HG03039 (cell line): ENCODE results near the gene KCNG4.
"Not testable (repeated sequence)": the region's sequence is repeated elsewhere in the genome, so short reads cannot be mapped to it uniquely, and the experiment has no call there.

ENCODE experiments used
- ATAC-seq: cut with Tn5 transposase; IDR thresholded peaks from one replicate; pipeline ENCODE4 v1.9.1; 2021; ENCODE audit warnings: mild to moderate bottlenecking, moderate library complexity; ENCODE audit not compliant: unreplicated experiment

Gene KCNG4

GRCh38 chr16:84237994-84238750 lies 1.6 kb downstream of the KCNG4 start:
- ATAC-seq = no peak

GRCh38 chr16:84236671-84237070 lies 3.1 kb downstream of the KCNG4 start:
- no peak for ATAC-seq

- no peak for ATAC-seq
Observed at GRCh38 chr16:84234321-84235241, 5.2 kb downstream of the KCNG4 start.

- no peak for ATAC-seq
Observed at GRCh38 chr16:84233748-84234147, 6.1 kb downstream of the KCNG4 start.

GRCh38 chr16:84232969-84233368 lies 6.8 kb downstream of the KCNG4 start:
- no peak for ATAC-seq

- ATAC-seq = no peak
Observed at GRCh38 chr16:84232060-84232459, 7.8 kb downstream of the KCNG4 start.

- no peak for ATAC-seq
Observed at GRCh38 chr16:84229471-84229870, 10.3 kb downstream of the KCNG4 start.

- ATAC-seq = no peak
Observed at GRCh38 chr16:84228256-84228838, 11.5 kb downstream of the KCNG4 start.

- ATAC-seq = no peak
Observed at GRCh38 chr16:84227548-84227947, 12.3 kb downstream of the KCNG4 start.

- ATAC-seq = no peak
Observed at GRCh38 chr16:84226026-84226425, 13.8 kb downstream of the KCNG4 start.

GRCh38 chr16:84225571-84225970 lies 14.2 kb downstream of the KCNG4 start:
- ATAC-seq = no peak

GRCh38 chr16:84225126-84225525 lies 14.7 kb downstream of the KCNG4 start:
- ATAC-seq = no peak

- ATAC-seq = no peak
Observed at GRCh38 chr16:84224554-84224953, 15.3 kb downstream of the KCNG4 start.

- no peak for ATAC-seq
Observed at GRCh38 chr16:84223456-84223855, 16.4 kb downstream of the KCNG4 start.

- ATAC-seq = no peak
Observed at GRCh38 chr16:84220851-84221250, 19.0 kb downstream of the KCNG4 start.

GRCh38 chr16:84218956-84219355 lies 20.9 kb downstream of the KCNG4 start:
- no peak for ATAC-seq

- no peak for ATAC-seq
Observed at GRCh38 chr16:84218176-84218823, 21.5 kb downstream of the KCNG4 start.

- ATAC-seq = not testable (repeated sequence)
Observed at GRCh38 chr16:84216144-84216543, 23.7 kb downstream of the KCNG4 start.

- ATAC-seq = no peak
Observed at GRCh38 chr16:84215531-84215930, 24.3 kb downstream of the KCNG4 start.

GRCh38 chr16:84214451-84215066 lies 25.3 kb downstream of the KCNG4 start:
- ATAC-seq = no peak

GRCh38 chr16:84212631-84213030 lies 27.2 kb downstream of the KCNG4 start:
- ATAC-seq = no peak
